GM12878 (cell line): Measurements from ENCODE around the gene GSE1.

Source experiments
- BMI1 ChIP-seq: fragments of 450-650 bp; IDR thresholded peaks from 2 replicates; pipeline ENCODE4 v1.6.1; 2016; ENCODE audit warnings: mild to moderate bottlenecking, moderate library complexity, borderline replicate concordance
- CBFB ChIP-seq: IDR thresholded peaks from 2 replicates; pipeline ENCODE4 v1.6.1; 2016; ENCODE audit warnings: antibody characterized with exemption, low read depth
- EP300 ChIP-seq, 2 experiments: fragments of 150-350 bp in 1 of 2; IDR thresholded peaks; 2 replicates each; pipeline ENCODE4 v1.6.1; 2011 to 2012; ENCODE audit warnings: low read depth in 2 of 2, low read length in 2 of 2, borderline replicate concordance in 1 of 2, improper control_type of control experiment in 1 of 2, inconsistent platforms in 1 of 2; ENCODE audit not compliant: control insufficient read depth in 1 of 2
- FOS ChIP-seq: IDR thresholded peaks from 3 replicates; pipeline ENCODE4 v1.6.1; 2011; ENCODE audit warnings: borderline replicate concordance; ENCODE audit not compliant: insufficient read length; ENCODE audit errors: extremely low read depth
- HDAC2 ChIP-seq: fragments of 200-600 bp; sonication (generic); IDR thresholded peaks from 2 replicates; pipeline ENCODE4 v1.6.1; 2017
- MTA2 ChIP-seq: fragments of 450-650 bp; IDR thresholded peaks from 2 replicates; pipeline ENCODE4 v1.6.1; 2016; ENCODE audit warnings: low read depth, mild to moderate bottlenecking, moderate library complexity
- RBBP5 ChIP-seq: fragments of 200-600 bp; sonication (generic); conservative IDR thresholded peaks from 2 replicates; pipeline ENCODE4 v1.6.1; 2016
- RCOR1 ChIP-seq: conservative IDR thresholded peaks from 2 replicates; pipeline ENCODE4 v1.6.1; 2012; ENCODE audit warnings: low read depth, low read length, improper control_type of control experiment
- ZNF384 ChIP-seq: IDR thresholded peaks from 2 replicates; pipeline ENCODE4 v1.6.1; 2012; ENCODE audit warnings: low read depth, mild to moderate bottlenecking, low read length, improper control_type of control experiment, borderline replicate concordance
- TF ChIP-seq, protein P1 (sequence below): fragments of 150-350 bp; IDR thresholded peaks from 2 replicates; pipeline ENCODE4 v1.6.1; 2016; ENCODE audit warnings: low read depth, low read length
- TF ChIP-seq, protein P2 (sequence below), 3 experiments: IDR thresholded peaks in 2 of 3; conservative IDR thresholded peaks in 1 of 3; 2 replicates each; pipeline ENCODE4 v1.5.1; 2011; ENCODE audit warnings: low read depth in 3 of 3, low read length in 3 of 3, mild to moderate bottlenecking in 3 of 3, control low read depth in 2 of 3, moderate library complexity in 2 of 3, inconsistent platforms in 1 of 3, mixed read lengths in 1 of 3; ENCODE audit not compliant: control insufficient read depth in 2 of 3, insufficient read depth in 1 of 3; ENCODE audit errors: extremely low read depth in 1 of 3

DNA sequence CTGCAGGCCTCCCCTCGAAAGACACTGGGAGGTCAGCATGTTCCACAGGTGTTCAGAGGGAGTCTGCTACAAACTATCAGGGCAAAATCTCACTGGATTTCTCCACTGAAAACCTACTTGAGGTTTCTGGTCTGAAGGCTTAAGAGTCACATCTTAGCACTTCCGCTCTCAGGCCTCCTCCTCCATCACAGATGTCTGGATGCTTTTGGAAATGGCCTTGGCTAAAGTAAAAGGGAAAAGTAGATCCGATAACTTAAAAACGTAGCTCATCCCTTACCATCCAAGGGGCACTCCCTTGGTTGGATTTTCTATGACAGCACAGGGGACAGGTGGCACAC lies 61.3 kb downstream of the GSE1 start:
- no peak for TF ChIP-seq RBBP5
- no peak for TF ChIP-seq MTA2
- TF ChIP-seq HDAC2: no peak
- no peak for TF ChIP-seq BMI1
- TF ChIP-seq, protein P1, sequence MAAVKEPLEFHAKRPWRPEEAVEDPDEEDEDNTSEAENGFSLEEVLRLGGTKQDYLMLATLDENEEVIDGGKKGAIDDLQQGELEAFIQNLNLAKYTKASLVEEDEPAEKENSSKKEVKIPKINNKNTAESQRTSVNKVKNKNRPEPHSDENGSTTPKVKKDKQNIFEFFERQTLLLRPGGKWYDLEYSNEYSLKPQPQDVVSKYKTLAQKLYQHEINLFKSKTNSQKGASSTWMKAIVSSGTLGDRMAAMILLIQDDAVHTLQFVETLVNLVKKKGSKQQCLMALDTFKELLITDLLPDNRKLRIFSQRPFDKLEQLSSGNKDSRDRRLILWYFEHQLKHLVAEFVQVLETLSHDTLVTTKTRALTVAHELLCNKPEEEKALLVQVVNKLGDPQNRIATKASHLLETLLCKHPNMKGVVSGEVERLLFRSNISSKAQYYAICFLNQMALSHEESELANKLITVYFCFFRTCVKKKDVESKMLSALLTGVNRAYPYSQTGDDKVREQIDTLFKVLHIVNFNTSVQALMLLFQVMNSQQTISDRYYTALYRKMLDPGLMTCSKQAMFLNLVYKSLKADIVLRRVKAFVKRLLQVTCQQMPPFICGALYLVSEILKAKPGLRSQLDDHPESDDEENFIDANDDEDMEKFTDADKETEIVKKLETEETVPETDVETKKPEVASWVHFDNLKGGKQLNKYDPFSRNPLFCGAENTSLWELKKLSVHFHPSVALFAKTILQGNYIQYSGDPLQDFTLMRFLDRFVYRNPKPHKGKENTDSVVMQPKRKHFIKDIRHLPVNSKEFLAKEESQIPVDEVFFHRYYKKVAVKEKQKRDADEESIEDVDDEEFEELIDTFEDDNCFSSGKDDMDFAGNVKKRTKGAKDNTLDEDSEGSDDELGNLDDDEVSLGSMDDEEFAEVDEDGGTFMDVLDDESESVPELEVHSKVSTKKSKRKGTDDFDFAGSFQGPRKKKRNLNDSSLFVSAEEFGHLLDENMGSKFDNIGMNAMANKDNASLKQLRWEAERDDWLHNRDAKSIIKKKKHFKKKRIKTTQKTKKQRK: no peak
- no peak for TF ChIP-seq FOS
- TF ChIP-seq, protein P2, sequence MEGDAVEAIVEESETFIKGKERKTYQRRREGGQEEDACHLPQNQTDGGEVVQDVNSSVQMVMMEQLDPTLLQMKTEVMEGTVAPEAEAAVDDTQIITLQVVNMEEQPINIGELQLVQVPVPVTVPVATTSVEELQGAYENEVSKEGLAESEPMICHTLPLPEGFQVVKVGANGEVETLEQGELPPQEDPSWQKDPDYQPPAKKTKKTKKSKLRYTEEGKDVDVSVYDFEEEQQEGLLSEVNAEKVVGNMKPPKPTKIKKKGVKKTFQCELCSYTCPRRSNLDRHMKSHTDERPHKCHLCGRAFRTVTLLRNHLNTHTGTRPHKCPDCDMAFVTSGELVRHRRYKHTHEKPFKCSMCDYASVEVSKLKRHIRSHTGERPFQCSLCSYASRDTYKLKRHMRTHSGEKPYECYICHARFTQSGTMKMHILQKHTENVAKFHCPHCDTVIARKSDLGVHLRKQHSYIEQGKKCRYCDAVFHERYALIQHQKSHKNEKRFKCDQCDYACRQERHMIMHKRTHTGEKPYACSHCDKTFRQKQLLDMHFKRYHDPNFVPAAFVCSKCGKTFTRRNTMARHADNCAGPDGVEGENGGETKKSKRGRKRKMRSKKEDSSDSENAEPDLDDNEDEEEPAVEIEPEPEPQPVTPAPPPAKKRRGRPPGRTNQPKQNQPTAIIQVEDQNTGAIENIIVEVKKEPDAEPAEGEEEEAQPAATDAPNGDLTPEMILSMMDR (IDR thresholded peaks at IDR 0.05 in 2 of 3, conservative IDR thresholded peaks at IDR 0.05 in 1 of 3; ENCODE audit: control insufficient read depth in 2 of 3, extremely low read depth in 1 of 3, insufficient read depth in 1 of 3, low read depth in 3 of 3, low read length in 3 of 3): no peak
- no peak for TF ChIP-seq RCOR1
- no peak for TF ChIP-seq EP300 (IDR thresholded peaks at IDR 0.05; ENCODE audit: borderline replicate concordance in 1 of 2, control insufficient read depth in 1 of 2, low read depth in 2 of 2, low read length in 2 of 2)
- no peak for TF ChIP-seq CBFB
- no peak for TF ChIP-seq ZNF384
